NB4 (cell line): ENCODE data around the gene AMZ1.

ENCODE experiments used
- MAX ChIP-seq: IDR thresholded peaks from 2 replicates; pipeline ENCODE4 v1.6.1; 2011; ENCODE audit warnings: low read depth, low read length
- MYC ChIP-seq: IDR thresholded peaks from 2 replicates; pipeline ENCODE4 v1.6.1; 2011; ENCODE audit warnings: low read depth, low read length
- POLR2A ChIP-seq: IDR thresholded peaks from 2 replicates; pipeline ENCODE4 v1.6.1; 2011; ENCODE audit warnings: mild to moderate bottlenecking; ENCODE audit not compliant: insufficient read length; ENCODE audit errors: extremely low read depth
- TF ChIP-seq, protein P1 (sequence below): IDR thresholded peaks from one replicate; pipeline ENCODE4 v1.5.1; 2012; ENCODE audit warnings: low read depth, low read length

DNA sequence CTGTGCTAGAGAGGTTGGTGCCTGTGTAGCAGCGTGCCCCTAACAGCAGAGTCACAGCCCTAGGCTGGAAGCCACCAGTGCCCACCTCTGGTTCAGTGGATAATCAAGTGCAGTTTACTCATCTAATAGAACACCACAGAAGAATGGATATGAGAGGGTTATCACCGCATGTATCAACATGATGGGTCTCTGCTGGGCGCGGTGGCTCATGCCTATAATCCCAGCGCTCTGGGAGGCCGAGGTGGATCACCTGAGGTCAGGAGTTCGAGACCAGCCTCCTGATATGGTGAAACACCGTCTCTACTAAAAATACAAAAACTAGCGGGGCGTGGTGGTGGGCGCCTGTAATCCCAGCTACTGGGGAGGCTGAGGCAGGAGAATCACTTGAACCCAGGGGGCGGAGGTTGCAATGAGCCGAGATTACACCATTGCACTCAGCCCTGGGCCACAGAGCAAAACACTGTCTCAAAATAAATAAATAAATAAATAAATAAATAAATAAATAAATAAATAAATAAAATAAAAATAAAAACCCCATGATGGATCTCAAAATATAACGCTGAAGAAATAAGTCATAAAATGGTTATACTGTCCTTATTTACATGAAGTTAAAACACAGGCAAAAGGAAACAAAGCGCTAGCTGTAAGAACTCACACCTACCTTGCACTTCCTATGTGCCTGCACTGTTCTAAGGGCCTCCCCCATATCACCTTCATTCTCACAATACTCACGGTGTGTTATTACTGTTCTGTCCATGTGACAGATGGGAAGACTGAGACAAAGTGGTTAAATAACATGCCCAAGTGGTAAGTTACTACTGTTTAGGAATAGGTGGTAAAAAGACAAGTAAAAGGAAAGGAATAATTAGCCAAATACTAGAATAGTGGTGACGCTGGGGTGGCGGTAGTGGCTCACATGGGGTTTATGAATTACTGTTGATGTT, 70.9 kb downstream of the AMZ1 start:
- TF ChIP-seq, protein P1, sequence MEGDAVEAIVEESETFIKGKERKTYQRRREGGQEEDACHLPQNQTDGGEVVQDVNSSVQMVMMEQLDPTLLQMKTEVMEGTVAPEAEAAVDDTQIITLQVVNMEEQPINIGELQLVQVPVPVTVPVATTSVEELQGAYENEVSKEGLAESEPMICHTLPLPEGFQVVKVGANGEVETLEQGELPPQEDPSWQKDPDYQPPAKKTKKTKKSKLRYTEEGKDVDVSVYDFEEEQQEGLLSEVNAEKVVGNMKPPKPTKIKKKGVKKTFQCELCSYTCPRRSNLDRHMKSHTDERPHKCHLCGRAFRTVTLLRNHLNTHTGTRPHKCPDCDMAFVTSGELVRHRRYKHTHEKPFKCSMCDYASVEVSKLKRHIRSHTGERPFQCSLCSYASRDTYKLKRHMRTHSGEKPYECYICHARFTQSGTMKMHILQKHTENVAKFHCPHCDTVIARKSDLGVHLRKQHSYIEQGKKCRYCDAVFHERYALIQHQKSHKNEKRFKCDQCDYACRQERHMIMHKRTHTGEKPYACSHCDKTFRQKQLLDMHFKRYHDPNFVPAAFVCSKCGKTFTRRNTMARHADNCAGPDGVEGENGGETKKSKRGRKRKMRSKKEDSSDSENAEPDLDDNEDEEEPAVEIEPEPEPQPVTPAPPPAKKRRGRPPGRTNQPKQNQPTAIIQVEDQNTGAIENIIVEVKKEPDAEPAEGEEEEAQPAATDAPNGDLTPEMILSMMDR = no peak
- TF ChIP-seq POLR2A (no peak), MAX (no peak), MYC (no peak)
